Smooth muscle cell of the umbilical artery (primary cell): Measurements from ENCODE around the gene SMIM29. TPM values are rescaled to one million over a fixed set of nuclear protein-coding genes. Genes with fewer than 3 reads are reported as not detected.

ENCODE experiments used
- total RNA-seq: library from RNA; depleted of rRNA; stranded (reverse); fragments of >200 nt; gene quantifications from 2 replicates; pipeline ENCODE4 v1.2.3, GENCODE V29; 2014

The SMIM29 gene
- 28.6 and 36.2 TPM in 2 replicates for total RNA-seq

DNA sequence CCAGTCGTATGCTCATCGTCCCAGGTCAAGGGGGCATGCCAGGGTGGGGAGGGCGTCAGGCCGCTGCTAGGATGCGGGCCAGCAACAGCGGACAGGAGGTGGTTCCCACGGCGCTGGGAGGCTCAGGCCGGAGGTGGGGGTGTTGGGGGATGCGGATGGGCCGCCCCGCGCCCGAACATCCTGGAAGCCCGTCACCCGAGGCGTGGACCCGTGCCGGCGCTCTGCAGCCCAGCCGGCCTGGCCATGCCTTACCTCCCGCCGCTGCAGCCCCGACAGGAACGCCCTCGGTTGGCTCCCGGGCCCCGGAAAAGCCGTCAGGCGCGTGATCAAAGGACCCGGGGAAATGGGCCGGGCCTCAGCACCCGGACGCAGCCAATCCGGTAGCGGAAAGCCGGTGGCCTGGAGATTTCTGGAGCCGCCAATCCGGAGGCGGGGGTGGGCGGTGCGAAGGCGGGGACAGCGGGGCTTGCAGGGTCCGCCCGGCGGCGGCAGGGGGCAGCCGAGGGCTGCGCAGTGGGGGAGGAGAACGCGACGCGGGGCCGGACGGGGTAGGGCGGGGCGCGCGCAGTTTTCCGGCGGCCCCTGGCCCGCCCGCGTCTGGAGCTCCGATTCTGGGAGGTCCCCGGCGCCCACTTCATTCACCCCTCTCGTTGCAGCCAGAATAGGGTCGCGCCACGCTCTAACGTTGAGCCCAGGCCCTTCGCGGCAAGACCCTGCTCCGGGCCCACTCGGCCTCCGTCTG lies at the start of gene SMIM29:
SMIM29 (minus strand) TSS at position 280 of the 742 bp plus-strand sequence. CDS start 1,215 bp downstream, outside the sequence.

GRCh38 chr6:34236443-34237315 lies 12.1 kb downstream of the SMIM29 start, which contains the start of gene HMGA1:
Gene HMGA1 (plus strand): TSS chr6:34236873. CDS start chr6:34240781, 3,908 bp downstream.

Other genes starting within 250 kb of the SMIM29 start
- 0.23 and 0.30 TPM in 2 replicates for gene GRM4, start 102.9 kb downstream of the SMIM29 start, total RNA-seq
- gene HMGA1, start 12.1 kb downstream of the SMIM29 start, total RNA-seq, result 73.6 and 257 TPM in 2 replicates
- gene NUDT3, start 143.7 kb upstream of the SMIM29 start, total RNA-seq, result 13.1 and 16.1 TPM in 2 replicates
- 934 and 2,972 TPM in 2 replicates for gene RPS10, start 177.1 kb upstream of the SMIM29 start, total RNA-seq
- not detected in 2 replicates for gene PACSIN1, start 217.1 kb upstream of the SMIM29 start, total RNA-seq